ENCODE results near the gene PYGO1. TPM values are rescaled to one million over a fixed set of nuclear protein-coding genes. Genes with fewer than 3 reads are reported as not detected.

PYGO1 gene
- total RNA-seq, 1 donor from 2014 or later: 14.9 TPM

DNA sequence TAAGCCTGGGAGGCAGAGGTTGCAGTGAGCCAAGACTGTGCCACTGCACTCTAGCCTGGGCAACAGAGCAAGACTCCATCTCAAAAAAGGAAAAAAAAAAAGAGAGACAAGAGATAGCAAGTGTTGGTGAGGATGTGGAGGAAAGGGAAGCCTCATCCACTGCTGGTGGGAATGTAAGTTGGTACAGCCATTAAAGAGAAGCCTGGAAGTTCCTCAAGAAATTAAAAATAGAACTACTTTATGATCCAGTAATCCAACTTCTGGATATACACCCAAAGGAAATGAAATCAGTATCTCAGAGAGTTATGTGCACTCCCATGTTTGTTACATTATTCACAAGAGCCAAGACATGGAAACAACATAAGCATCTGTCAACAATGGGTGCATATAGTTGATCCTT lies 14.9 kb downstream of the PYGO1 start:
- DNase-seq (ENCODE audit: low spot score): no peak

DNA sequence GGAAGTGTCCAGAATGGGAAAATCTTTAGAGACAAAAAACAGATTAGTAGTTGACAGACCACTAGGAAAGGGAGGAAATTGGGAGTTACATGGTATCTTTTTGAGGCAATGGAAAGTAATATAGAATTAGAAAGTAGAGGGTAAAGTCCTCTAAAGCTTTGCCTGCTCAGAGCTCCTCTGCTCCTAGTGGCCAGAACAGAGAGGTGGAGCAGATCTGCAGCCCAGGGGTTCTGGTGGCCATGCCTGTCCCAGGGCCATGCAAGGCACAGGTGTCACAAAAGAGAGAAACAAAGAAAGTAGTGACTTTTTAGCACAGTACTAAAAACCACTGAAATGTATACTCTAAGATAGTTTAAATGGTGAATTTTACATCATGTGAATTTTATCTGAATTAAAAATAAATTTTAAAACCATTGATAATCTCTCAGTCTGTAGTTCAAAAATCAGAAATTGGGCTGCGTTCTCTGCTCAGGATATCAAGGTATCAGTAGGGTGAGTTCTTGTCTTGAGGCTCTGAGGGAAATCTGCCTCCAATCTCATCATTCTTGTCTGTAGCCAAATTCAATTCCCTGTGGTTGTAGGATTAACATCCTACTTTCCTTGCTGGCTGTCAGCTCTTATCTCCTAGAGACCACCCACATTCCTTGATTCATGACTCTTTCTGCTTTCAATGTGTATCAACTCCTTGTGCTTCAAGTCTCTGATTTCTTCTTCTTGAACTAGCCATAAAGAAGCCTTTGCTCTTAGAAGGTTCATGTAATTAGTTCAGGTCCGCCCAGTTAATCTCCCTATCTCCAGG lies 23.6 kb downstream of the PYGO1 start:
- DNase-seq (ENCODE audit: low spot score): no peak

DNA sequence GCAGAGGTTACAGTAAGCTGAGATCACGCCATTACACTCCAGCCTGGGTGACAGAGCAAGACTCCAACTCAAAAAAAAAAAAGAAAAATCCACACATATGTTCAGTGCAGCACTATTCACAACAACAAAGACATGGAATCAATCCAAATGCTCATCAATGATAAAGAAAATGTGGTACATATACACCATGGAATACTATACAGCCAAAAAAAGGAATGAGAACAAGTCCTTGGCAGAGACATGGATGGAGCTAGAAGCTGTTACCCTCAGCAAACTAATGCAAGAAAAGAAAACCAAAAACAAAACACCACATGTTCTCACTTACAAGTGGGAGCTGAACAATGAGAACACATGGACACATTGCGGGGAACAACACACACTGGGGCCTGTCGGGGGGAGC lies 25.5 kb downstream of the PYGO1 start:
- no peak for DNase-seq (ENCODE audit: low spot score)

GRCh38 chr15:55555089-55555488 lies 33.1 kb downstream of the PYGO1 start:
- no peak for DNase-seq (ENCODE audit: low spot score)

DNA sequence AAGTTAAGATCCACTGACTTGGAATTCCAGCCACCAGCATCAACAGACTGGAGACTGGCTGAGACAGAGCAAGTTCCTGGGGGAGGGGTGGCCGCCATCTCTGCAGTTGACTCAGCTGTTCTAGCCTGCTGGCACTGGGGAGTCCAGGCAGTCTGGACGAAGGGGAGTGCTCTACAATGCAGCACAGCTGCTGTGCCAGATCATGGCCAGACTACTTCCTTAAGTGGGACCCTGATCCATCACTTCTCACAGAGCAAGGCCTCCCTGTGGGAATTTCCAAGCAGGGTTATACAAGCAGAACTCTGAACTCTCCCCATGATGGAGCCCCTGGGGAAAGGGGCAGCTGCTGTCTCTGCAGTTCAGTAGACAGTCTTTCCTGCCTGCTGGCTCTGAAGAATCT lies 35.2 kb downstream of the PYGO1 start:
- DNase-seq (ENCODE audit: low spot score): peak; percentile 47

GRCh38 chr15:55552451-55552850 lies 35.7 kb downstream of the PYGO1 start:
- no peak for DNase-seq (ENCODE audit: low spot score)

DNA sequence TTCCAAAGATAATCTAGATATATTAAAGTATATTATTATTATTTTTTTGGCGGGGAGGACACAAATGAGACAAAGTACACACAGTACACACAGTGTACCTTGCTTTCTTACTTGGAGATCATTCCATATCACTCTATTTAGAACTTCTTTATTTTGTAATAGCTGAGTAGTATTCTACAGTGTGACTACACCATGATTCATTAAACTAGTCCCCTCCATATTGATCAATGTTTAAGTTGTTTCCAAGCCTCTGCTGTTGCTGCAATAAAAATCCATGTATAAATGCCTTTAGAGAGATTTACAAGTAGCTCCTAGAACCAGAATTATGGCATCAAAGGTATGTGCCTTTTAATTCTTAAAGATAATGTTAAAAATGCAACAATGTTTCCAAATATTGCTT lies 38.8 kb downstream of the PYGO1 start:
- DNase-seq (ENCODE audit: low spot score): no peak

DNA sequence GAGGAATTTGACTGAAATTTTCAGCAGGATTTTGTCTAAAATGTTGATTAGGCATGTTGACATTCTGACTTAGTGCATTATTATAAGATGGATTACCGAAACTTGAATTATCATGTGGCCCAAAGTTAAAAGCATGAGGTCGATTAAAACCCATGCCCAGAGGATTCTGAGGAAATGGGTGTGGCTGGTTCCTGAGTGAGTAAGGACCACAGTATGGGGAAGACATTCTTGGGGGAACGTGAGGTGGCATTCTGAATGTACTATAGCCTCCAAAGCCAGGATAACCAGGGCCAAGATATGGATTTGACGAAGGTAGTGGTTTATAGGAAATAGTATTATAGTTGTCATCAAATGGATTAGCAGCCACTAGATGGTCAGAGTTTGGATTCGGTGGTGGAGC lies 41.4 kb downstream of the PYGO1 start:
- DNase-seq (ENCODE audit: low spot score): no peak

DNA sequence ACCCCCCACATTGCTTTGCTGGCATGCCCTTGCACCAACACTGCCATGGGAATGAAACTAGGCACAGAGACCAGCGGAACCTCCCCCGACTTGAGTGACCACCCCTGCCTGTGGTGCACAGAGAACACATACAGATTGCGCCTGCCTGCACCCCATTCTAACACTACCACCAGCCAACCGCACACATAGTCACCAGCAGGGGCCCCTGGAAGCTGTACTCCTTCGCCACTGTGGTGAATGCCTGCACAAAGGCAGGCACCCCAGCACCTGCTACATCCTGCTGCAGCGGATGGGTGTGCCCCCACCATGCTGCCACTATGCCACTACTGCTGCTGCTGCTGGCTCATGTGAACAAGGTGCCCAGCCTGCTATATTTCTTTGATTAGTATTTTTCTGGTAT lies 52.7 kb downstream of the PYGO1 start:
- no peak for DNase-seq (ENCODE audit: low spot score)

DNA sequence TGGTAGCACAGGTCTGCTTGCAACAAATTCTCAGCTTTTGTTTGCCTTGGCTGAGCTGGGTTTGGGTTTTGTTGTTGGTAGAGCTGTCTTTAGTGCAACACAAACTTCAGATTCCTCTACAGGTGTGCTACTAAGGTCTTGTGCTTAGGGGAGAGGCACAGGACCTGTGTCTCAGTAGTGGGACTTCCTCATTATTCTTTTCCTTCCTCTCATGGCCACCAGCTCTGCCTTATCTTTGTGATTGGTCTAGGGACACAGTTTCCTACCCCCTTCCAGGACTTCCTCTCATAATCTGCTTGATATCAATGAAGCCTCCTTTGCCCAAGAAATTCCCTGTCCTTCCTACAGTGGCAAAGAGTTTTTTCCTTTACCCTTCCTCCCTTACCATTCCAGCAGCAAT lies 55.2 kb downstream of the PYGO1 start:
- DNase-seq (ENCODE audit: low spot score): no peak

DNA sequence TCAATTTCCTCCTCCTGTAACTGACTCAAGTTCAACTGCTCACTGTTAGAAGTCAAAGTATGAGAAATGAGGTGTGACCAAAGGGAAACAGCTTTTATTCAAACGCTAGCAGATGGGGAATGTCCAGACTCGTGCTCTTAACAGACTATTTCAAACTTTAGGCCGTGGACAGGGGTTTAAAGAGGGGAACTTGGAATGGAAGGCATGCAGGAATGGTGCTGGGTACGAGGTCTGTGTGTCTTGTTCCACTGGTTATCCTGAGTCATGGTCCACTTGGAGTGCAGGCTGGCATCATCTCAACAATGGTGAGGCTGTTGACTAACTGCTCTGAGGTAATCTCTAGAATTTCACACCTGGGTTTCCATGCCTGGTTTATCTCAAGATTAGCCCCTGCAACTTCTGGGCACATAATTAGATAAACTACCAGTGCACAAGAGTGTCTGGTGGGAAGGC lies 57.3 kb downstream of the PYGO1 start:
- no peak for DNase-seq (ENCODE audit: low spot score)

DNA sequence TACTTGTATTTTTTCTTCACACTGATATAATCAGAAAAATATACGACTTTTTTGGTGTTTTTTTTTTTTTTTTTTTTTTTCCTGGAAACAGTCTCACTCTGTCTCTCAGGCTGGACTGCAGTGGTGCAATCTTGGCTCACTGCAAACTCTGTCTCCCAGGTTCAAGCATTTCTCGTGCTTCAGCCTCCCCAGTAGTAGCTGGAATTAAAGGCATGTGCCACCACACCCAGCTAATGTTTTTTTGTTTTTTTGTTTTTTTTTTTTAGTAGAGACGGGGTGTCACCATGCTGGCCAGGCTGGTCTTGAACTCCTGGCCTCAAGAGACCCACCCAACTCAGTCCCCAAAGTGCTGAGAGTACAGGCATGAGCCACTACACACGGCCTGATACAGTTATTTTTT lies 59.3 kb downstream of the PYGO1 start:
- no peak for DNase-seq (ENCODE audit: low spot score)

- DNase-seq (ENCODE audit: low spot score): no peak
Measured at GRCh38 chr15:55527150-55527549, 61.0 kb downstream of the PYGO1 start.

- DNase-seq (ENCODE audit: low spot score): no peak
Measured at GRCh38 chr15:55526559-55527036, 61.5 kb downstream of the PYGO1 start.

- DNase-seq (ENCODE audit: low spot score): no peak
Measured at GRCh38 chr15:55522742-55523450, 65.2 kb downstream of the PYGO1 start.

GRCh38 chr15:55518641-55519040 lies 69.5 kb downstream of the PYGO1 start:
- DNase-seq (ENCODE audit: low spot score): no peak

DNA sequence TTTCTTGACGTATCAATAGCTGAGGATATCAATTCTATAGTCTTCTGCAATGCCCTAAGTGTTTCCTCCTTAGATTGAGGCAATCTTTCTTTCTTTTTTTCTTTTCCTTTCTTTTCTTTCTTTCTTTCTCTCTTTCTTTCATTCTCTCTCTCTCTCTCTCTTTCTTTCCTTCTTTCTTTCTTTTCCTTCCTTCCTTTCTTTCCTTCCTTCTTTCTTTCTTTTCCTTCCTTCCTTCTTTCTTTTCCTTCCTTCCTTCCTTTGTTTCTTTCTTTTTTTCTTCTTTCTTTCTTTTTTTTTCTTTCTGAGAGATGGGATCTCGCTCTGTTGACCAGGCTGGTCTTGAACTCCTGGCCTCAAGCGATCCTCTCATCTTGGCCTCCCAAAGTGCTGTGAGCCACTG lies 70.1 kb downstream of the PYGO1 start:
- DNase-seq (ENCODE audit: low spot score): no peak

DNA sequence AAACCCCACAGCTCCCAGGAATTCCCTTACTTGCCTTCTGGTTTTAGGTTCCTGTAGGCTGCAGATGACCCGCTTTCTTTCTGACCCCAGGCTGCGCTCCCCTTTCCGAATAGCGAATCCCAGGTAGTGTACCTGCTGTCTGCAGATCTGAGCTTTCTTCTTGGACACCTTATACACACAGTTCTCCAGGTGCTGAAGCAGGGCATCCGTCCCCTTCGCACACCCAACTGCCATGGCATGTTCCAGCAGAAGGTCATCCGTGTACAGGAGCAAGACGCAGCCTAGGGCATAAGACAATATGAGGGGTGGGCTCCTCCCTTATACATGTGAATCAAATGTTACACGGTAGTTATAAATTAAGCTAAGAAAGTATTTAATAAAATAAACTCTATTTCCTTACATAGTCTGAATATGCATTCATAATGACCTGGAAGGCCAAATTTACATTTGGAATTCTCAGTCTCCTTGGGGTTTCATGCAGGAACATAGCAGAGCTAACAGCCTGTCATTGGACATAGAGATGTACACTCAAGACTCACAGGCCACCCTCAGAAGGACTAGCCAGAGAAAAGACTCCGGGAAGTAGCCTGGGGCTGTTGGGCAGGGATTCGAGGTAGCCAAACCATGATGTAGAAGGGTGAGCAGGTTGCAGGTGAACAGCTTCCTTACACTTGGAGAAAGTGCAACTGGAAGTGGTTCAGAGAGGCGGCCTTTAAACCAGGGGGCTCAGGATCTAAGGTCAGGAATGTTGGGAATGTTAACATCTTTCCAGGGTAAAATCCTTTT lies 72.0 kb downstream of the PYGO1 start:
- DNase-seq (ENCODE audit: low spot score): no peak

GRCh38 chr15:55515491-55515890 lies 72.7 kb downstream of the PYGO1 start:
- DNase-seq (ENCODE audit: low spot score): no peak

DNA sequence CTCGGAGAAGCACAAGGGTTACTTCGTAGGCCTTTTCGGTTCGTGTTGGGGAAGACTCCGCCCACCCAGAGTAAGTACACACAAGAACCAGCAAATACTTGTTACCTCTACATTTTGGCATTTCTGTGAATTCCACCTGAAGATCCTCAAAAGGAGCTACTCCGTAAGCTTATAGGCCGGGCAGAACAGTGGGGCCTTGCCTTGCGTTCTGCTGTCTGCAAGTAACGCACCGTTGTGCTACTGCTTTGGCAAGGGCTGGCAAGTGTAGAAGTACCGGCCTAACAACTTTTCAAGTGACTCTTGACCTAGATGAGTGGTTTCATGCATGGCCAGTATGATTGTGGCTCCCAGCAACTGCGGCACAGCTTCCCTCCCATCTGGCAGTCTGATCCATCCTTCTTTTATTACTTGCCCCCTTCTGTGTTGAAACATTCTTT lies 73.7 kb downstream of the PYGO1 start:
- no peak for DNase-seq (ENCODE audit: low spot score)

GRCh38 chr15:55513621-55514413 lies 74.3 kb downstream of the PYGO1 start:
- peak; percentile 11 for DNase-seq (ENCODE audit: low spot score)

Data from umbilical cord (tissue), 2 donors.